Measurements from ENCODE around the gene ATL2.

DNA sequence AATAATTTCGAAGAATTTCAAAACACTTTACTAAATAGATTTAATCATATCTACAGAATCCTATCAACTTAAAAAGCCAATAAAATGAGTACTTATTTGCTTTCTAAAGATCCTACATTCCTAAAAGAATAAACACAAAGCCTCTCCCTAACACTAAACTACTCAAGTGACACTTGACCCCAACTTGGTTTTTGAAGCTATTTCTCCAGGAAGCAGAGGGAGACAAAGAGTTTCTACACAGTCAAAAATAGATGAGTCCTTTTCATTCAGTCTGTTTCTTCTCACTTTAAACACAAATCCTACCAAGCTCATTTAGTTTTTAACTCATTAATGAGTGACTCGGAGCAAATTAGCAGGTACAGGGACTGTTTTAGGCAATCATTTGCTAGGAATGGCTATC, 2.1 kb downstream of the ATL2 start:
- TF ChIP-seq YY1 (IDR thresholded peaks at IDR 0.05; ENCODE audit: insufficient read depth, insufficient read length) (no peak), ZNF274 (IDR thresholded peaks at IDR 0.05; ENCODE audit: low read depth, low read length) (no peak)

Measured in NT2/D1 (cell line).